GM19035 (cell line): Measurements from ENCODE around the gene RPL38.
A peak's percentile ranks its signal among the peaks of the same experiment; 100 is the strongest.
"Not testable (repeated sequence)": the region's sequence is repeated elsewhere in the genome, so short reads cannot be mapped to it uniquely, and the experiment has no call there.

Experiments
- ATAC-seq: cut with Tn5 transposase; IDR thresholded peaks from one replicate; pipeline ENCODE4 v1.9.1; 2021; ENCODE audit not compliant: unreplicated experiment

The RPL38 gene

GRCh38 chr17:74183411-74183810 is 20.1 kb upstream of the RPL38 start:
- ATAC-seq = no peak

GRCh38 chr17:74185571-74186185 is 17.8 kb upstream of the RPL38 start:
- no peak for ATAC-seq

GRCh38 chr17:74186498-74186897 is 17.0 kb upstream of the RPL38 start:
- ATAC-seq = no peak

- ATAC-seq = no peak
Measured at GRCh38 chr17:74187761-74188160, 15.7 kb upstream of the RPL38 start.

GRCh38 chr17:74188687-74189086 is 14.8 kb upstream of the RPL38 start:
- ATAC-seq = not testable (repeated sequence)

- ATAC-seq = peak; percentile 71
Measured at GRCh38 chr17:74190154-74190553, 13.3 kb upstream of the RPL38 start.

GRCh38 chr17:74190807-74191406 is 12.6 kb upstream of the RPL38 start:
- no peak for ATAC-seq

- no peak for ATAC-seq
Measured at GRCh38 chr17:74192950-74193781, 10.3 kb upstream of the RPL38 start.

GRCh38 chr17:74194682-74195081 is 8.8 kb upstream of the RPL38 start:
- no peak for ATAC-seq

- no peak for ATAC-seq
Measured at GRCh38 chr17:74196541-74197317, 6.7 kb upstream of the RPL38 start.

GRCh38 chr17:74197801-74198200 is 5.7 kb upstream of the RPL38 start:
- no peak for ATAC-seq

GRCh38 chr17:74198694-74199093 is 4.8 kb upstream of the RPL38 start:
- no peak for ATAC-seq

- no peak for ATAC-seq
Measured at GRCh38 chr17:74199306-74200092, 4.0 kb upstream of the RPL38 start.

- no peak for ATAC-seq
Measured at GRCh38 chr17:74200112-74200511, 3.4 kb upstream of the RPL38 start.

- ATAC-seq = no peak
Measured at GRCh38 chr17:74201250-74201649, 2.2 kb upstream of the RPL38 start.

- ATAC-seq = no peak
Measured at GRCh38 chr17:74201948-74202347, 1.5 kb upstream of the RPL38 start.

- no peak for ATAC-seq
Measured at GRCh38 chr17:74202938-74203337, 540 bp upstream of the RPL38 start.

- ATAC-seq = no peak
Measured at GRCh38 chr17:74204474-74204873, 996 bp downstream of the RPL38 start.

GRCh38 chr17:74205274-74205673 is 1.8 kb downstream of the RPL38 start:
- no peak for ATAC-seq

- no peak for ATAC-seq
Measured at GRCh38 chr17:74206332-74206818, 2.9 kb downstream of the RPL38 start.
